ELR (cell line): ENCODE results near the gene UBE2C.
"Not testable (repeated sequence)": the region's sequence is repeated elsewhere in the genome, so short reads cannot be mapped to it uniquely, and the experiment has no call there.

Experiments
- DNase-seq: peaks from one replicate; pipeline ENCODE4 v3.0.0-alpha.2; 2015; ENCODE audit warnings: low read depth

Gene UBE2C

DNA sequence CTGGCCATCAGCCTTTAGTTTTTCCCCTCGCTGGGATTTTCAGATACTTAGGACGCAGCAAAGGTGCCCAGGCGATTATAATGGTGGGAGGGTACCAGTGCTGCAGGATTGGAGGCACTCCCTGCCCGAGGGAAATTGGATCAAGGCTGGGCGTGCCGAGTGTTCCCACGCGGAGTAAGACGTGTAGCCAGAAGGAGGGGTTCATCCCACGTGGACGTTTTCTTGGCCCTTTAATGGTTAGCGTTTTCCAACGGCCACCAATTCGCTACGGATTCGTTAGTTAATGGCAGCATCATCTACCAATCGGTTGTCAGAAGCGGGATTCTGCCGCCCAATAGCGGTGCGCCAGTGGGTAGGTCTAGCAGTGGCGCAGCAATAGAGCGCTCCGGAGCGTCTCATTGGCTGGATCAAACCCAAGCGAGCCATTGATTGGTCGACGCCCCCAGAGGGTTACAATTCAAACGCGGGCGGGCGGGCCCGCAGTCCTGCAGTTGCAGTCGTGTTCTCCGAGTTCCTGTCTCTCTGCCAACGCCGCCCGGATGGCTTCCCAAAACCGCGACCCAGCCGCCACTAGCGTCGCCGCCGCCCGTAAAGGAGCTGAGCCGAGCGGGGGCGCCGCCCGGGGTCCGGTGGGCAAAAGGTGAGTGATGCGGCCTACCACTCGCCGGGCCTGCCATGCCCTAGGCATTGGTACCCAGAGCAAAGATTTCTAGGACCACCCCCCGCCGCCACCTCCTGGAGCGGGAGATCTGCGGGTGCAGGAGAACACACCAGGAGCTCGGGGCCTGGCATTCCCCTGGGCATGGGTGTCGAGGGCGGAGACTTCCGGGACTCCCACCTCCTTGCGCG, at the start of gene UBE2C:
UBE2C (plus strand) TSS at position 488 of the 849 bp plus-strand sequence; CDS start at position 540, 52 bp downstream.
- peak; percentile 100 for DNase-seq

- DNase-seq, result not testable (repeated sequence)
Measured at GRCh38 chr20:45764618-45765282, 47.7 kb upstream of the UBE2C start.

GRCh38 chr20:45765307-45765875, 47.1 kb upstream of the UBE2C start:
- no peak for DNase-seq

DNA sequence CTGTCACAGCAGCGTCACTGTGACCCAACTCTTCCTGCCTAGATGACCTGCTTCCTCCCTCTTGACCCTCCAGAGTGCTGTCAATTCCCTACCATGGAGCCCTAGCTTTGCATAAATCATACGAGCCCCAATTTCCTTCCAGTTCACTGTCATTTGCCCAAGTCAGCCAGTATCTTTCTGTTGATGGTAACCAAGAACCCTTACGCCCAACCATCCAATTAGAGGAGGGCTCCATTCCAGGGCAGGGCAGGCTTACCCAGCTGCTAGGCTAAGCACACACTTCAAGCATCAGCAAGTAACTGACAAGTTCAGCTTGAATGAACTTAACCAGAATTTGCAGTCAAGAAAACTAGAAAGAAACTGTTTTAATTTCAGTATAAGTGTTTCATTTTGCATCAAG, 46.5 kb upstream of the UBE2C start:
- DNase-seq, result no peak

DNA sequence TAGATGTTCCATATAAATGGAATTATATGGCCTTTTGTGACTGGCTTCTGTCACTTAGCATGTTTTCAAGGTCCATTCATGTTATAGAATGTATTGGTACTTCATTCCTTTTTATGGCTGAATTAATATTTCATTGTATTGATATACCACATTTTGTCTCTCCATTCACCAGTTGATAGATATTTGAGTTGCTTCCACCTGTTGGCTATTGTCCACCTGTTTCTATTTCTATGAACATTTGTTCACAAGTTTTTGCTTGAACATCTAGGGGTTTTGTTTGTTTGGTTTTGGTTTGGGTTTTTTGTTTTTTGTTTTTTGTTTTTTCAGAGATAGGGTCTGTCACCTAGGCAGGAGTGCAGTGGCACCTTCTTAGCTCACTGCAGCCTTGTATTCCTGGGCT, 44.0 kb upstream of the UBE2C start:
- DNase-seq, result no peak

- peak; percentile 83 for DNase-seq
Measured at GRCh38 chr20:45771182-45771759, 41.2 kb upstream of the UBE2C start.

- no peak for DNase-seq
Measured at GRCh38 chr20:45772693-45773092, 39.8 kb upstream of the UBE2C start.

- no peak for DNase-seq
Measured at GRCh38 chr20:45774945-45775344, 37.5 kb upstream of the UBE2C start.

DNA sequence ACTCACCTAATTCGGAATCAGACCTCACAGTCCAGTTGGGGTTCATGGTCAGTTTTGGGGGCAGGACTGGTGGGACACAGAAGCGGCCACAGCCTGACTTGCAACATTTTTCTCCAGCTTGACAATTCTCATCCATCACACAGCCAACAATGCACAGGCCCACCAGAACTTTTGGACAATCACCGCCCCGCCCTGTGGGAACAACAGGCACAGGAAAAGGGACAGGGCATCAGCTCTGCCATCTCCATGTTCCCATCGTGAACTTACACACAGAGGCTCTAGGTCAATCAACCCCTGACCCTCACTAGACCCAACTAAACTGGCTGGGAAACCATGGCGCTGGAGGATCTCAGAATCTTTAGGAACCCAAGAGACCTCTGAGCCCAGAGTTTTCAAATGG, 37.0 kb upstream of the UBE2C start:
- no peak for DNase-seq

DNA sequence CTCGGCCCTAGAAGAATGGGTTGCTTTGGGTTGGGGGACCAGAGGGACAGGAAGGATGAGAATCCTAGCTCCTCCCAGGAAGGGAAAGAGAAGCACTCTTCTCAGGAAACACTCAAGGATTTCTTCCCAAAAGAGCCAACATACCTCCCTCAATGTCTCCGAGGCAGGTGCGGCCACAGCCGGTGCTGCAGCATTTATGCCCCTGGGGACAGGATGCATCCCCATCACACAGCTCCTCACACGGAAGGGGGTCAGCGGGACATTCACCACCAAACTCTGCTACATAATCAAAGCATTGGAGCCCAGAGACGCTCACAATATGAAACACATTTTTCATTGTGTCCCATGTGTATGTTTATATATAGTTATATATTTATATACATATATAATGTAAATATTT, 35.5 kb upstream of the UBE2C start:
- no peak for DNase-seq

DNA sequence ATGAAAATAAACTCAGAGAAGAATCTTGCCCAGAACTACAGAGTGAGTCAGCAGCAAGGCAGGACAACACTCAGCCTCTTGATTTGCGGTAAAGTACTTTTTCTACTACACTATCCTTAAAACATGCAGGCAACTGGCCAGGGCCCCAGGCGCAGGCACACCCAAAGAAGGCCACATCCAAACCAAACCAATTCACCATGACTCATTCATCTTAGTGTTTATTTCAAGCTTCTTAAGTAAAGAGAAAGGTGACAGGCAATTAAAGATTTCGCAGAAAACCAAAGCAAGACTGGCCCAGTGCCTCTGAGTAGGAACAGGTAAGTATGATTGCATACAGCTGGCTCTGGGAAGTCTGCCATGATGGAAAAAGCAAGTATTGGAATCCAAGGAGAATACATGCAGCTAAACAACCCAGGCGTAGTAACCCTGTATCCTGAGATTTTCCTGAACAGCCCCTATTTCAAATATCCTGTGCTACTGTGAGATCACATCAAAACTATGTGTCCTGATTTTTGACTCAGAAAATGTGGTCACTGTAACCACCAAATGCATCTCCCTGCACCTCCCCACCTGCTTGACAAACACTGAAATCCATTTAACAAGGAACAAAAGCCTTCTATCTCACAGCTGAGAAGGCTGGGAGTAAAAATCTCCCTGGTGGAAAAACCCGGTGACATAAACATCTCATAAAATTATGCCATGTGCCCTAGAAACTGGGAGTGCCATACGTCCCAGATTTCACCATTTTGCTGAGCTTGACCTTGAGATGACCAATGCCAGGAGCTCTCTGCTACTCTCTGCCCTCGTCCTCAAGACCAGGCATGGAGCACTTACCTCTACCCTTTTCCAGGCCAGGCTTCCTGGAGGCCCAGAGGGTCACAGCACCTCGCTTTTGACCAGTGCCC, 33.2 kb upstream of the UBE2C start:
- DNase-seq, result peak; percentile 100

GRCh38 chr20:45780159-45780558, 32.3 kb upstream of the UBE2C start:
- peak; percentile 8 for DNase-seq

- peak; percentile 99 for DNase-seq
Measured at GRCh38 chr20:45781391-45781931, 31.0 kb upstream of the UBE2C start.

- peak; percentile 81 for DNase-seq
Measured at GRCh38 chr20:45782890-45783289, 29.6 kb upstream of the UBE2C start.

- DNase-seq, result no peak
Measured at GRCh38 chr20:45783656-45784294, 28.7 kb upstream of the UBE2C start.

- no peak for DNase-seq
Measured at GRCh38 chr20:45788351-45788750, 24.1 kb upstream of the UBE2C start.

DNA sequence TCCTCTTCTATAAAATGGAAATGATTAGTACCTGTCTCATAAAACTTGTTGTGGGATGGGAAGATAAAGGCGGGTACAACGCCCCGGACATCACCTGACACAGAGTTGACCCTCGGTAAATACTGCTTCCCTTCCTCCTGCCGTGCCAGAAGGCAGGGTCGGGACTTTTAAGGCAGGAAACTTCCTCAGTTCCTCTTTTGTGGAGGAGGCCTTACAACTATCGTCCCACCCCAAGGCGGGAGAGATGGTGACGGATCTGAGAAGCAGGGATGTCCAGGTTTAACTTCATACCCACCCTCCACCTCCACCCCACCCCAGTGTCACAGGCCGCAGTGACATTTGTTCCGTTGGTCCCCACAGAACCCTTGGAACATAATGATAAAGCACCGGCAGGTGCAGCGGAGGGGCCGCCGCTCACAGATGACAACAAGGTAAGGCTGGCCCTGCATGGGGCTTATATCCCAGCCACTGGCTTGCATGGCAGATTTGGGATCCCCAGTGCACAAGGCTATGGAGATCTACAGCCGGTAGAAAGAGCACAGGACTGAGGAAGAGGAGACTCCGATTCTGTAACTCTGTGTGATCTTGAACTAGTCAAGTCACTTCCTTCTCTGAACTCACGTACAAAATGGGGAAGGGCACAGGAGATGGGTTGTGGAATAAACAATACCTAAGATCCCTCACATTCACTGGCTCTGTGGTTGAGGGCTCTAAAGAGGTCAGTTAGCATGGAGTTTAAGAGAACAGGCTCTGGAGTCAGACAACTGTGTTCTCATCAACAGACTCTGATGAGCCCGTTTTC, 19.9 kb upstream of the UBE2C start:
- DNase-seq, result no peak

DNA sequence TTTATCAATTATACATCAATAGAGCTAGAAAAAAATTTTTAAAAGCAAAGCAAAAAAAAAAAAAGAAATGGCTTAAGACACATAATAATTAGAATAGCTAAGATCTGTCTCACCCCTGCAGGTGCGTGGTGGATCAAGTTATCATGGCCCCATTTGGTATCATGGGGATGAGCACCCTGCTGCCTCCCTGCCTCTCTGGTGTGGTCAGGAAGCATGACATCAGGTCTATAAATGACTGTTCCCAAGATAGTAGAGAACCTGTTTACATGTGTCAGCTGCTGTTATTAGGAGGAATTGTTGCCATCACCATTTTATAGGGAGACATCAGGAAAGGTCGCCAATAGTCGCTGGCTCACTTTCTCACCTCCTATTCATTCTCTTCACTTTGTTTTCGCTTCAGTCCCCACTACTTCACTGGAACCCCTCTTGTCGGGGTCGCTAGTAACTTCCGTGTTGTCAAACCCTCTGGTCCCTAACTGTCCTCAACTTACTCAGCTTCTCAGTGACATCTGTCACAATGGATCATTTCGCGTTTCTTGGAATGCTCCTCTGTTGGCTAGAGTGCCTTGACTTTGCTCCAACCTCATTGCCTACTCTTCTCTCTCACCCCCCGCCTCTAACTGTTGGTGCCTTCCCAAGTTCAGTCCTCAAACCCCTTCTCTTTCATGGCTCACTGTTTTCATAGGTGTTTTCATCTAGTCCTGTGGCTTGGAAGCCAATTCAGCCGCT, 15.9 kb upstream of the UBE2C start:
- DNase-seq, result no peak

- not testable (repeated sequence) for DNase-seq
Measured at GRCh38 chr20:45797510-45797909, 14.9 kb upstream of the UBE2C start.
